Stimulated activated CD8-positive, alpha-beta memory T cell treated with anti-CD3 and anti-CD28 coated beads, Interleukin-4, amount 100 ng/mL, for 48 hours (primary cell): Measurements from ENCODE around the gene RLIM.

Experiments used
- DNase-seq: peaks from one replicate; pipeline ENCODE4 v3.0.0-alpha.2; 2020

The RLIM gene

GRCh38 chrX:74536152-74536831, 78.1 kb downstream of the RLIM start:
- DNase-seq, result peak; percentile 54

GRCh38 chrX:74535408-74536151, 78.8 kb downstream of the RLIM start:
- peak; percentile 55 for DNase-seq
